ENCODE results near the gene CCSER1.

DNA sequence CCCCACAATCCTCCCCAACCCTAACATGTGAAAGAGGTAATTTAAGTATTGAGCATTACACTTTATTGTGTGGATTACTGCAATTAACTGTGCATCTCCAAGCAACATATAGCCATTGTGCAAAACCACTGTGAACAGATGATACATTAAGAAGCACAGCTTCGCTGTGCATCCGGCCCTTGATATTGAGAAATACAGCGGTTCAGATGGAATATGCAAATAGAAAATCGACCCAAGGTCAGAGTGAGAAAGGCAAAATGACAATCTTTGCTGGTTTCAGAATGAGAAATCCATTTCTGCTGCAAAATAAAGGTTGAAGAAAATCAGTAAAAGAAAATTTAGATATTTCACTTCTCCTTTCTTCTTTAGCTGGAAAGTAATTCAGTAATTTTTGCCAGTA is 1370.7 kb downstream of the CCSER1 start:
- TF ChIP-seq POLR2A (IDR thresholded peaks at IDR 0.05; ENCODE audit: low read depth) = no peak
- TF ChIP-seq, protein P1, sequence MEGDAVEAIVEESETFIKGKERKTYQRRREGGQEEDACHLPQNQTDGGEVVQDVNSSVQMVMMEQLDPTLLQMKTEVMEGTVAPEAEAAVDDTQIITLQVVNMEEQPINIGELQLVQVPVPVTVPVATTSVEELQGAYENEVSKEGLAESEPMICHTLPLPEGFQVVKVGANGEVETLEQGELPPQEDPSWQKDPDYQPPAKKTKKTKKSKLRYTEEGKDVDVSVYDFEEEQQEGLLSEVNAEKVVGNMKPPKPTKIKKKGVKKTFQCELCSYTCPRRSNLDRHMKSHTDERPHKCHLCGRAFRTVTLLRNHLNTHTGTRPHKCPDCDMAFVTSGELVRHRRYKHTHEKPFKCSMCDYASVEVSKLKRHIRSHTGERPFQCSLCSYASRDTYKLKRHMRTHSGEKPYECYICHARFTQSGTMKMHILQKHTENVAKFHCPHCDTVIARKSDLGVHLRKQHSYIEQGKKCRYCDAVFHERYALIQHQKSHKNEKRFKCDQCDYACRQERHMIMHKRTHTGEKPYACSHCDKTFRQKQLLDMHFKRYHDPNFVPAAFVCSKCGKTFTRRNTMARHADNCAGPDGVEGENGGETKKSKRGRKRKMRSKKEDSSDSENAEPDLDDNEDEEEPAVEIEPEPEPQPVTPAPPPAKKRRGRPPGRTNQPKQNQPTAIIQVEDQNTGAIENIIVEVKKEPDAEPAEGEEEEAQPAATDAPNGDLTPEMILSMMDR (IDR thresholded peaks at IDR 0.05) = no peak

Measured in esophagus muscularis mucosa (tissue), 3 donors.